SJCRH30 (cell line): ENCODE measurements around the gene CADPS. TPM values are rescaled to one million over a fixed set of nuclear protein-coding genes. Genes with fewer than 3 reads are reported as not detected.

Source experiments
- DNase-seq, 2 experiments: peaks; one replicate each; pipeline ENCODE4 v3.0.0-alpha.2; 2015 to 2020
- H3K27ac ChIP-seq: fragments of 250-450 bp; sonication (Bioruptor Pico); 2 replicates; pipeline ENCODE4 v1.5.1; 2020; ENCODE audit warnings: mild to moderate bottlenecking, moderate library complexity
- H3K27me3 ChIP-seq: fragments of 250-450 bp; sonication (Bioruptor Pico); 2 replicates; pipeline ENCODE4 v1.5.1; 2020; ENCODE audit warnings: mild to moderate bottlenecking, moderate library complexity
- H3K36me3 ChIP-seq: fragments of 250-450 bp; sonication (Bioruptor Pico); 2 replicates; pipeline ENCODE4 v1.5.1; 2020; ENCODE audit warnings: mild to moderate bottlenecking, moderate library complexity
- H3K4me1 ChIP-seq: fragments of 250-450 bp; sonication (Bioruptor Pico); 2 replicates; pipeline ENCODE4 v1.5.1; 2020; ENCODE audit warnings: mild to moderate bottlenecking, moderate library complexity
- H3K4me3 ChIP-seq: fragments of 250-450 bp; sonication (Bioruptor Pico); 2 replicates; pipeline ENCODE4 v1.5.1; 2020; ENCODE audit warnings: mild to moderate bottlenecking, moderate library complexity
- H3K9me3 ChIP-seq: fragments of 250-450 bp; sonication (Bioruptor Pico); replicated peaks from 2 replicates; pipeline ENCODE4 v1.5.1; 2020; ENCODE audit warnings: mild to moderate bottlenecking, moderate library complexity
- total RNA-seq: library from RNA; depleted of rRNA; stranded (reverse); fragments of >200 nt; shearing (Covaris generic); gene quantifications from 2 replicates; pipeline ENCODE4 v1.2.3, GENCODE V29; 2014

Gene CADPS
- total RNA-seq, 1 experiment from 2014 or later = not detected

DNA sequence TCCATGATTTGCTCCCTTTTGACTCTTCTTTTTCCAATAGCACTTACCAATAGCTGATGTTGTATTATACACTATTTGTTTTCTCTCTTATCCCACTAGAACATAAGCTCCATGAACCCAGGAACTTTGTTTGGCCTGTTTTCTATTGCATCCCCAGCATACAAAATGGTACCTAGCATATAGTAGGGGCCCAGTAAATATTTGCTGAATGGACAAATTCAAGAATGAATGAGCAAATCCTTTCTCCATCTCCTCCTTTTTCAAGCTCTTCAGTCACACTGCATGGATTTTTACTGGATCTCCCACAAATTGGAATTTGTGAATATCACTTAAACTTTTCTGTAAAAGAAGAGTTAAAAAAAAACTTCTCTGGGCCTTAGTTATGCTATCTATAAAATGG is 435.2 kb downstream of the CADPS start:
- Histone ChIP-seq H3K9me3 (no peaks in the 10 kb centered on the region), H3K4me1 (no peaks in the 10 kb centered on the region), H3K27me3 (no peaks in the 10 kb centered on the region)

DNA sequence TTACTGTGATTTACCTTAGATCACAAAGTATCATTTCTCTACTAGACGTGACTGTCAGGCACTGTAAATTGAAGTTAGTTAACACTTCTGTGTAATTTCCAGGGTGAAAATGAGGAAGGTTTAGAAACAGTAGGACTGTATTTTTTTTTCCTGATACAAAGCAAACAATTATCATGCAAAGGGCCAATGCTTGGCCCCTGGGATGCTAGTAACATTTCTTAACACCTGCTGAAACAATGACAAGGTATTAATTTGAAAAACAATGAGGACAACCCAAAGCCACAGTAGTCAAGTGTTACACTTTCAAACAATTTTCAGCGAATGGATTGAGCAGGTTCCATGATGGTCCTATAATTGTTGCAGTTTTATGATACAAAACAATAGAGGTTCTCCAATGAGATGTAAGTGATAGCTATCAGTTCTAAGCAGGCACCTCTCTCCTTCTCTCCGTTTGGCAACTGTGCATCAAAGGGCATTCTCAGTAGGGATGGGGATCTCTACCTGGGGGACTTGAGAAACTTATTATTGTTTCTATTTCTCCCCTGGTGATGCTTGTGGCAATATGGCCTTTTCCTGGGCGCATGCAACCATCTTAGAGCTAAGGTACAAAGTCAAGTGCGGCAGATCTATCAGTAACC is 435.9 kb downstream of the CADPS start:
- H3K36me3 ChIP-seq = no peaks in the 10 kb centered on the region
- H3K4me3 ChIP-seq = no peak overlapping the region
- H3K4me1 ChIP-seq = no peaks in the 10 kb centered on the region
- H3K27me3 ChIP-seq = no peaks in the 10 kb centered on the region
- DNase-seq = no peak
- H3K9me3 ChIP-seq = no peaks in the 10 kb centered on the region
- H3K27ac ChIP-seq = no peak overlapping the region

More for the DNA sequence above, 435.2 kb downstream of the CADPS start:
- no peak overlapping the region for H3K4me3 ChIP-seq
- DNase-seq = no peak
- H3K36me3 ChIP-seq = no peaks in the 10 kb centered on the region
- no peak overlapping the region for H3K27ac ChIP-seq

DNA sequence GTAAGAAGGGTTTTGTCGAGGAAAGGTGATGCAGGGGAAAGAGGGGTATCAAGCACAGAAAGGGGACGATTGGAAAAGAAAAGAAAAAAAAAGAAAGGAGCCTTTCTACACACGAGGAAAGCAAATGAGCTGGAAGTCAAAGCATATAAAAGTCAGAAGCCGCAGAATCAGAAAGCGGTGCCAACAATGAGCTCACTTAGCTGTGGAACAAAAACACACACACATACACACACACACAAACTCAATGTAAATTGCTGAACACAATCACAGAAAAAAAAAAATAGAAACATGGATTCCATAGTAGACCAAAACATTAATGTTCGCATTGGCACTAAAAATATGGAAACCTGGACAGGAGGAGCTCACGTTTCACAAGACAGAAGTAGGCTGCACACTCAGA is 438.4 kb downstream of the CADPS start:
- Histone ChIP-seq H3K27me3 (no peaks in the 10 kb centered on the region), H3K4me1 (no peaks in the 10 kb centered on the region), H3K4me3 (no peak overlapping the region), H3K36me3 (no peaks in the 10 kb centered on the region), H3K9me3 (no peaks in the 10 kb centered on the region), H3K27ac (no peak overlapping the region)
- no peak for DNase-seq

DNA sequence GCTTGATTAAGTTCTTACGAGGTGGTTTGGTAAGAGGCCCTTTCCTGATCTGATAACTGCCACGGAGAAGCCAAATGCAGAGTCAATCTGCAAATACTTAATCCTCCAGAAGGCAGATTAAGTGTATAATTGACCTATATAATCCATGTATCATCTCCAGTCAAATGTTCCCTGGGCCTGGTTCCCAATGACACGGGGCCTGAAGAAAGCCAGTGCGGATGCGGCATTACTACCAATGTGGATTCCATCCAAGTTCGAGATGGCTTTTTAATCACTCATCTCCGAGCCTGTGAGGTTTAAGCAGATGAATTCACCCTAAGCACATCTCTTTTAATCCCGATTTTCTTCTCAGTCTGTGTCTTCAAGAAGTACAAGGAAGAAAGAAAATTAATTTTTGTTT is 441.8 kb downstream of the CADPS start:
- DNase-seq = no peak
- Histone ChIP-seq H3K9me3 (no peaks in the 10 kb centered on the region), H3K36me3 (no peaks in the 10 kb centered on the region), H3K27me3 (no peaks in the 10 kb centered on the region), H3K4me1 (no peaks in the 10 kb centered on the region), H3K4me3 (no peak overlapping the region), H3K27ac (no peak overlapping the region)

DNA sequence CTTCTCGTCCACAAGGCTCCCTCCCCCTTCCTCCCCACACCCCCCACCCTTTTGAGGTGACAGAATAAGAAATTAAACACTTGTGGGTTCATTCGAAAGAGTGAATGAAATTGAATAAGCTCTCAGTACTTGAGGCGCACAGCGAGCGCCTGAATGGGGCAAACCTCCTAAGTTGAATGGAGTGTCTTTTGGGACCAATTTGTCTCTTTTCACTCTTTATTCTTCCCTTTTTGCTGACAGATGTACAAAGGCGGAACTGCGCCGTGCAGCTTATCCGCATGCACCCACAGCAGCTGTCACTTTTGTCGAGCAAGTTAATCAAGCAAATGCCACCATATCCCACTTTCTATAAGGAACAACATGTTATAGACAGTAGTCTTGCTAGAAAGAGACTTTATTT is 454.0 kb downstream of the CADPS start:
- Histone ChIP-seq H3K36me3 (no peaks in the 10 kb centered on the region), H3K4me3 (no peak overlapping the region), H3K27ac (no peak overlapping the region), H3K9me3 (no peaks in the 10 kb centered on the region), H3K4me1 (no peaks in the 10 kb centered on the region), H3K27me3 (no peaks in the 10 kb centered on the region)
- no peak for DNase-seq

DNA sequence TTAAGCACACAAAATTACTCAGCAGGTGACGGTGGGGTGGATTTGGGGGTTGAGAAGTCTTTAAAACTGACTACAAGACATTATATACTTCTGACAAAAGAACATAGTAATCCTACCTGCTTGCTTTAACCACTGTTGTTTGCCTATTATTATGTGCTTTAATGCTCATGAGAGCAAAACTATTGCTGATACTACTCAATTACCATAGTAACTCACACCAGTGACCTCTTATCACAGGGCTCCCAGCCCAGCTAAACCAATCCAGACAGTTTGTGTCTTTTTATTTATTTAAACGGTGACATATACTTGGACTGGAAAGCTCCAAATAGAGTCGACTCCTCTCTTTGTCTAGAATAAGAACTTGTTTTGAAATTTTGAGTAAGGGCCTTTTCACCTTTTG is 459.1 kb downstream of the CADPS start:
- no peaks in the 10 kb centered on the region for H3K27me3 ChIP-seq
- no peak for DNase-seq
- H3K9me3 ChIP-seq = no peaks in the 10 kb centered on the region
- H3K4me1 ChIP-seq = no peaks in the 10 kb centered on the region
- H3K36me3 ChIP-seq = no peaks in the 10 kb centered on the region
- H3K27ac ChIP-seq = no peak overlapping the region
- H3K4me3 ChIP-seq = no peak overlapping the region

DNA sequence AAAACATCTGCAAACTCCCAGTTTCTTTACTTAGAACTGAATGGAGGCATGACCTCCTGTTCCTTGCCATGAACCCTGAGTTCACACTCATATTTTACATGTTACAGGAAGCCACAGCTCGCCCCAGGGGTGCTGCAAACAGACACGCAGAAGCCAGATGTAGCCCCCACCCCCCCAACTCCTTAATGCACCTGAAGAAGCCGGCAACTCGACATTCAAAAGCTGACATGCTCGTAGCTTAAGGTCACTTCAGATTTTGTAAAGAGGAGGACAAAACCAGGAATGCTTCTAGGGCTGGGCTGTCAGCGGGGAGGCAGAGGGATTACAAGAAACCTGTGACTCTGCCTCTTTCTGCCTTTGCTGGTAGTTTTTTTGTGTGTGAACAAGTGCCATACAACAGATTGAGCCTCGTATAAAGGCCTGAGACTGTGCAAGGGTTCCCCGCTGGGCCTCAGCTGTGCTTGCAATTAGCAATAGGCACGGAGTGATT is 459.9 kb downstream of the CADPS start:
- no peaks in the 10 kb centered on the region for H3K4me1 ChIP-seq
- no peaks in the 10 kb centered on the region for H3K9me3 ChIP-seq
- H3K27me3 ChIP-seq = no peaks in the 10 kb centered on the region
- H3K4me3 ChIP-seq = no peak overlapping the region
- no peak for DNase-seq
- no peaks in the 10 kb centered on the region for H3K36me3 ChIP-seq
- no peak overlapping the region for H3K27ac ChIP-seq

DNA sequence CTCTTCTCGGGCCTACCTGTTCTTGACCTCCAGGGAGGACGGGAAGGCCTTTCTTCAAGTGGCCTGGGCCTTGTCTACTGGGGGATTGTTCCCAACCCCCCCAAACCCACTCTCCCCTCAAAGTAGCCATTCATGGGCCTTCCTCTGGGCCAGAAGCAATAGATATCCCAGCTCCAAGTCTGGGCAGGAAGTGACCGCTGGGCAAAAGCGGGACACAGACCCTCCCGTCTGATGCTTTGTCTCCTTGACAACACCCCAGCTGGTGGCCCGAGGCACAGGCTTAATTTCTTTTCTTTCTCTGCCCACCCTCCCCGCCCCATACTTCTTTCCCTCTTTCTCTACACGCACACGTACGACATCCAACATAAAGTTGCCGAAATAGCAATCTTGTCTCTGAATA is 460.4 kb downstream of the CADPS start:
- H3K27me3 ChIP-seq = no peaks in the 10 kb centered on the region
- DNase-seq = no peak

DNA sequence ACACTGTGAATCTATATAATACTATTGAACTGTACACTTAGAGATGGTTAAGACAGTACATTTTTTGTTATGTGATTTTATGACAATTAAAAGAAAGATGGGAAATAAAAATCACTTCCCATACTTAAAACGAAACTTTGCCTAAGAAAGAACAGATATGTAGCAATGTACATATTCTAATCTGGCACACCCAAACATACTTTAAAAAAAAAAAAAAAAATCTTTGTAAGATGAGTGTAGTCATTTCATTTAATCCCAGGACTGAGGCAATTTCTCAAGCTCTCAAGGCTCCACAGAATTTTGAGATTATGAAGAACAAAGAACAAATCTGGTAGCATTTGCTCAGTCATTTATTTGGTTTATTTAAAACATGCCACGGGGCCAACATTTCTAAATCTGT is 461.5 kb downstream of the CADPS start:
- Histone ChIP-seq H3K27ac (no peak overlapping the region), H3K36me3 (no peaks in the 10 kb centered on the region), H3K27me3 (no peaks in the 10 kb centered on the region), H3K4me1 (no peaks in the 10 kb centered on the region), H3K4me3 (no peak overlapping the region), H3K9me3 (no peaks in the 10 kb centered on the region)
- no peak for DNase-seq

More for the DNA sequence above, 460.4 kb downstream of the CADPS start:
- Histone ChIP-seq H3K4me1 (no peaks in the 10 kb centered on the region), H3K36me3 (no peaks in the 10 kb centered on the region), H3K27ac (no peak overlapping the region), H3K4me3 (no peak overlapping the region), H3K9me3 (no peaks in the 10 kb centered on the region)

DNA sequence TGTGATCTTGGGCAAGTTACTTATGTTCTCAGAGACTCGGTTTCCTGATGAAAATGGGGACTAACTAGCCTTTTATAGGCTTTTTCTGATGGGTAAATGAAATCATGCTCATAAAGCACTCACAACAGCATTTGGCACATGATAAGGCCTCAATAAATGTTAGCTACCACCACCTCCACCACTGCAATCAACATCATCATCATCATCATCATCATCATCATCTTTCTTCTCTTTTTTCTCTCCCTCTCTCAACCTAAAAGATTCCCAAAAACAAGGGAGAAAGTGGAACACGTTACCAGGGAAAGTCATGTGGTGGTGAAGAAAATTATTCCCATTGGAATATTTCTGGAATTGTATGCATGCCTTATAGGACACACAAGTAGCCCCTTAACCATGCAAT is 468.3 kb downstream of the CADPS start:
- H3K27me3 ChIP-seq = no peaks in the 10 kb centered on the region
- no peaks in the 10 kb centered on the region for H3K36me3 ChIP-seq
- no peak overlapping the region for H3K27ac ChIP-seq
- no peak overlapping the region for H3K4me3 ChIP-seq
- no peaks in the 10 kb centered on the region for H3K4me1 ChIP-seq
- H3K9me3 ChIP-seq = no peaks in the 10 kb centered on the region
- no peak for DNase-seq

DNA sequence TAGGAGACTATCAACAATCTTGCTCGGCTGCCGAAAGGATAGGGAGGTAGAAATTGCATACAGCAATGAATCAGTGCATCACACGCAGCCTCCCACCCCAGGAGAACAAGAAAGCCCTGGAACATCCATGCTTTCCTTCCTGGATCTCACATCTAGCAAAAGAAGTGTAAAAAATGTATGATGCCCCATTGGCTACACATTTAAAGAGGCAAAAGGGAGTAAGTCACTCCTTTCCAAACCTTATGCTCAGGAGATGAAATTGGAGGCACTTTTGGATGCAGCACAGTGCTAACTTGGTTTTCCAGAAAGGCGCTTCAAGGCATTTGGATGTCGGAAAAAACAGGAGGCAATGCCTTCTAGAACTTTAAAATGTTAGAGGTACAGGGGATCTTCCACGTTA is 469.6 kb downstream of the CADPS start:
- no peak for DNase-seq
- no peak overlapping the region for H3K4me3 ChIP-seq
- H3K9me3 ChIP-seq = no peaks in the 10 kb centered on the region
- H3K27ac ChIP-seq = no peak overlapping the region
- no peaks in the 10 kb centered on the region for H3K4me1 ChIP-seq
- no peaks in the 10 kb centered on the region for H3K27me3 ChIP-seq
- no peaks in the 10 kb centered on the region for H3K36me3 ChIP-seq

DNA sequence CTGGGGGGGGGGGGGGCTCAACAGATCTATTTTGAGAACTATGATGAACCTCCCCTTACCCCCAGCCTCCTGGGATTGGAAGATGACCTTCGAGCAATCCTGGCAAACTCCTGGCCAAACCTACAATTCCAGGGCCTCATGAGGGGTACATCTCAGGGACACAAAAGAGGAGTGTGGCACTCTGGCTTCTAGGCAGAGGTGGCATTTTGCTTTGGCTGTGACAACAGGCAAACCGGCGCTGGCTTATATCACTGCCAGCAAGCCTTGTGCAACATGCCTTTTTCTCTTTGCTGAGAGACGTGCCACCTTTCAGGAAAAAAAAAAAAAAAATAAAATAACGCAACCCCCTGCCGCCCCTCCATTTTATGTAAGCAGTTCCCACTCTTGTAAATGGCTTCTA is 470.1 kb downstream of the CADPS start:
- H3K27ac ChIP-seq = no peak overlapping the region
- H3K36me3 ChIP-seq = no peaks in the 10 kb centered on the region
- H3K27me3 ChIP-seq = no peaks in the 10 kb centered on the region
- DNase-seq = no peak
- no peak overlapping the region for H3K4me3 ChIP-seq
- no peaks in the 10 kb centered on the region for H3K9me3 ChIP-seq
- H3K4me1 ChIP-seq = no peaks in the 10 kb centered on the region

DNA sequence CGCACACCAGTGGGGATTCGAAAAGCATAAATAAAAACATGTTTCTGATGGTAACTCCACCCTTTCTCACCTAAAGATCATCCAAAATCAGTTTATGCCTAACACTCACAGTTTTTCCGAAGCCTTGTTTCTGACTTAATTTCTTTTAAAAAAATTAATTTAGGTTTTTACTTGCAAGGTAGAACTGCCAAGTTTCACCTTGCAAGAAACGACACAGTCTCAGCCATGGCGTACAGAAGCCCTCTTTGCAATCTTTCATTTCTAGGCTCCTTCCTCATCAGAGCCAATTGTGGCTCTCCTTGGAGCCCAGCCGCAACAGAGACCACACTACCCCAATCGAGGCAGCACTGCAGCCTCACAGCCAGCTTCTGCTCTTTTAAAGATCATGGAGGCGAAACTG is 470.9 kb downstream of the CADPS start:
- no peaks in the 10 kb centered on the region for H3K9me3 ChIP-seq
- DNase-seq = no peak

DNA sequence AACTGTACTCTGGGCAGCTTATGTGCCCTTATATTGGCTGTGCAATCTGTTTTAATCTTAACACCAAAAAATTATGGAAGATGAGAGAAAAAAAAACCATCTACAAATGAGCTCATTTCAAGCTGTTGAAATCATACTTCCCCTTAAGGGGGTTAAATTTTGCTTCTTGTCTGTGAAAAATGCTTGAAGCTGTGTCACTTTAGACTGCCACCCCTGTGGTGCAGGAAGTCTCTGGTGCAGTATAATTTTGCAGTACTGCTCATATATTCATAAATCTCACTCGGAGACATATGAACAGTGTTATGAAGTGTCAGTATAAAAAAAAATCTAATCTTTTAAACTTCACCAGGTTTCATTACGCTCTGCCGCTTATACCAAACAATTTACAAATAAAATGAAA is 471.5 kb downstream of the CADPS start:
- DNase-seq = no peak
- Histone ChIP-seq H3K27me3 (no peaks in the 10 kb centered on the region), H3K4me3 (no peak overlapping the region), H3K36me3 (no peaks in the 10 kb centered on the region), H3K4me1 (no peaks in the 10 kb centered on the region), H3K27ac (no peak overlapping the region), H3K9me3 (no peaks in the 10 kb centered on the region)

More for the DNA sequence above, 470.9 kb downstream of the CADPS start:
- no peak overlapping the region for H3K4me3 ChIP-seq
- no peaks in the 10 kb centered on the region for H3K36me3 ChIP-seq
- no peak overlapping the region for H3K27ac ChIP-seq
- no peaks in the 10 kb centered on the region for H3K4me1 ChIP-seq
- H3K27me3 ChIP-seq = no peaks in the 10 kb centered on the region

DNA sequence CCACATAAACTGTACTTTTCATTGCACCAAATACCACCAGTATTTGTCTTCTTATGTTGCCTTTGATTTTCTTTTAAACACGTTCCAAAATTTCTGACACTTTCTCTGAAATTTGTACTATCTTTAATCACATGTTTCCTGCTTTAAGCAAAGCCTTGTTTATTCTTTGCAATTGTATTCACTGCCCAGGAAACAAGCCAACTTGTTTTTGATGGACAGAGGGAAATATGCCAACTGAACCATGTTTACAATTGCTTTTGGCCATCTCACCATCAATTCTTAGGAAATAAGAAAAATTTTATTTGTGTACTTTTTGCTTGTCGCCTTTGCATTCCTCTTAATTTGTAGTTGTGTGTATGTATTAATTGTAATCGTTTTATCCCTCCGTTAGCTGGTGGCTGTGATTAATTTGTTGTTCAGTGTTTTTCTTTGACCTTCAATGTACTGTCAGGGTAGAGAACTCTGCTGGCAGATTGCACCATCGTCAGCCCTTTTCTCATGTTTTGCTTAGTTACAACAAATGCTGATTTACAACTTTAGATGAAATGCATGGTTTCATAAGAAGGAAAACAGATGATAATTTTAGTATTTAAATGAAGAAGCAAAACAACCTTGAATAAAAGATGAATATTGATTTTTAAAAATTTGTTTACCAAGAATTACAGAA is 482.5 kb downstream of the CADPS start:
- H3K4me3 ChIP-seq = no peak overlapping the region
- no peaks in the 10 kb centered on the region for H3K9me3 ChIP-seq
- H3K36me3 ChIP-seq = no peaks in the 10 kb centered on the region
- no peaks in the 10 kb centered on the region for H3K4me1 ChIP-seq
- H3K27me3 ChIP-seq = no peaks in the 10 kb centered on the region
- DNase-seq = no peak
- H3K27ac ChIP-seq = no peak overlapping the region

DNA sequence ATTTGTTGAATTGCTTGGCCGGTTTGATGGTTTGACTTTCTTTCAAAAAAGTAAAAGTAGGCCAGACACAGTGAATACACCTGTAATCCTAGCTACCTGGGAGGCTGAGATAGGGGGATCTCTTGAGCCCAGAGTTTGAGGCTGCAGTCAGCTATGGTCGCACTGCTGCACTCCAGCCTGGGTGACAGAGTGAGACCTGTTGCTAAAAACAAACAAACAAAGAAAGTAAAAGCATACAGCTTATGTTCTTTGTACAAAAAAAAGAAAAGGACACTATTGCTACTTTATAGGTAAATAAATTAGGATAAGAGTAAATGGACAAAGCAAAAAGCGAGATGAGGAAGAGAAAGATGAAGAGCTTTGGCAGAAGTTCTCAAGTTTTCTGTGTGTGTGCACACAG is 488.0 kb downstream of the CADPS start:
- Histone ChIP-seq H3K36me3 (no peaks in the 10 kb centered on the region), H3K27ac (no peak overlapping the region), H3K27me3 (no peaks in the 10 kb centered on the region), H3K4me3 (no peak overlapping the region), H3K4me1 (no peaks in the 10 kb centered on the region), H3K9me3 (no peaks in the 10 kb centered on the region)
- no peak for DNase-seq
